ENCODE data around the gene GLRA3. TPM values are rescaled to one million over a fixed set of nuclear protein-coding genes. Genes with fewer than 3 reads are reported as not detected.
"Not testable (repeated sequence)": the region's sequence is repeated elsewhere in the genome, so short reads cannot be mapped to it uniquely, and the experiment has no call there.

Gene GLRA3
- not detected for total RNA-seq
- not detected for polyA plus RNA-seq
- total RNA-seq, result not detected

DNA sequence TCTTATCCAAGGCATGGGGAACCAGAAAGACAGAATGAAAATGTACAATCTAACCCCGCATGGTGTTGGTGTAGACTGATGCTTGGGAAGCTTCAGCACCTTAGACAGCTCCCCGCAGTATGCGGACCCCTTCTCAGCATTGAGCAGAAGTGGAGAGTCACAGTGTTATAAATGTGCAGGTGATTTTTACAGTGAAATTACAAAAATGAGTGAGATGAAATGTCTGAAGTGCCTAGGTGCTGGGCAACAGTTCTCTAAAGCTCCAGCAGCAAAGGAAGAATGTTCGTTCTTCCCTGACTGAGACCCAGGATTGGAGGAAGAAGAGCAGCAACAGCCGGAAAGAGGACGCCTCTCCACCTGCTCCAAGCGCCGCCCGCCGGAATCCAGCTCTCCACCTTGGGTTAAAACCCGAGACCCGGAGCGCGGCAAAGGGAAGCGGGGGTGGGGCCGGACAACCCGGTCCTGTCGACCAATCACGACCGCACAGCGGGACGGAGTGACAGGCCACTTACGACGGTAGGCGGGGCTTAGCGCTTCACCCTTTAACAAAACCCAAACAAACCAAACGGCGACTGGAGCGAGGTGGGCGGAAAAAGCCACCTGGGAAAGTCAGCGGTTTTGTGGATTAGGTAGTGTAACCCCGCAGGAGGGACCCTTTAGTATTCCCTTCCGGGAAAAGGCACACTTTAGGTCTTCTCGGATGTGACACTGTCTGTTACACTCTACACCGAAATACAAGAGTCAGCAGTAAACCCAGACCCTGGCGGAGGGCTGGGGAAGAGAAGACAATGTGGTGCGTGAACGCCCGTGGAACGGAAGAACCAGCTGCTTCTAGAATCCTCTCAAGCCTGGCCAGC is at the start of gene GLRA3:
TSS of gene GLRA3 (minus strand) at position 403 of the 857 bp plus-strand sequence. CDS start 436 bp downstream, outside the sequence.
- Mint-ChIP-seq H3K27ac (peak within 1 kb of the TSS in 1 of 9 donors; percentile 18), H3K36me3 (peaks cover 0 to 5% (median 0%) of the 10 kb centered on the region in 5 donors), H3K4me1 (peaks cover 0 to 7% (median 5%) of the 10 kb centered on the region in 7 donors), H3K27me3 (peaks cover 8 to 27% (median 22%) of the 10 kb centered on the region in 5 donors), H3K4me3 (peak within 1 kb of the TSS in 4 of 10 donors; percentile 1 to 54 (median 24)), H3K9me3 (peaks cover 0 to 22% (median 7%) of the 10 kb centered on the region in 11 donors)
- Histone ChIP-seq H3K27ac (ENCODE audit: low read depth, low read length) (no peak within 1 kb of the TSS), H3K9me3 (ENCODE audit: control insufficient read depth in 2 of 3, low read length in 3 of 3) (no peaks in the 10 kb centered on the region), H3K36me3 (ENCODE audit: control insufficient read depth in 2 of 3, insufficient read depth in 3 of 3, low read length in 3 of 3) (no peaks in the 10 kb centered on the region), H3K4me1 (ENCODE audit: control insufficient read depth in 2 of 2, insufficient read depth in 2 of 2, low read length in 2 of 2) (no peaks in the 10 kb centered on the region), H3K4me3 (ENCODE audit: low read length) (no peak within 1 kb of the TSS), H3K27me3 (ENCODE audit: control insufficient read depth in 2 of 2, insufficient read depth in 2 of 2, low read length in 2 of 2) (no peaks in the 10 kb centered on the region)
- intact Hi-C loops (cut with micrococcal nuclease), result no loop called here
- DNase-seq, result peak in 1 of 9 donors; percentile 22
- ChIA-PET CTCF (no interaction called here), POLR2A (no interaction called here)
- no peak for ATAC-seq

DNA sequence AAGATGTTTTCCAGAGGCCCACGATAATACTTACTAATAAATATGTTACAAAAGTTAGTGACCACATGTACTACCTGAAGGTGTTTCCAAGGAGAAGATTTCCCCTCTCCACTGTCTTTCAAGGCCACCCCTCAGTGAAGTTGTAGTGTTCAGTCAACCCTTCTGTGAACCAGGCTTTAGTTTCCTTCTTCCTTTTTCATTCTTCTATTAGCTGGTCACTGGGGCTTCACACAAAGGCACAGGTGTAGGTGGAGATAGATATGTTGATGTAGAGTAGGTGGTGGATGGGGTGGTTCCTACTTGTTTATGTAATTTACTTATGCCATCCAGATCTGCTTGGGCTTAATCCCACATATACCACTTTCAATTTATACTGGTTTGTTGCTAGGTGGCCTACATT is 45.9 kb upstream of the GLRA3 start:
- no peak overlapping the region for H3K4me3 Mint-ChIP-seq
- ChIA-PET CTCF (no interaction called here), POLR2A (no interaction called here)
- DNase-seq (no peak), ATAC-seq (no peak)
- intact Hi-C loops (cut with micrococcal nuclease), result loop anchor here in 1 of 2 donors (10.0 kb wide), 1 partner anchor 660 kb away; no protein-coding TSS in a partner anchor
- no peaks in the 10 kb centered on the region for H3K9me3 ChIP-seq (ENCODE audit: control insufficient read depth in 2 of 3, low read length in 3 of 3)
- peaks cover 0 to 12% (median 0%) of the 10 kb centered on the region in 11 donors for H3K9me3 Mint-ChIP-seq
- no peak overlapping the region for H3K4me3 ChIP-seq (ENCODE audit: low read length)
- no peaks in the 10 kb centered on the region for H3K4me1 ChIP-seq (ENCODE audit: control insufficient read depth in 2 of 2, insufficient read depth in 2 of 2, low read length in 2 of 2)
- no peaks in the 10 kb centered on the region for H3K36me3 Mint-ChIP-seq
- H3K27me3 ChIP-seq (ENCODE audit: control insufficient read depth in 2 of 2, insufficient read depth in 2 of 2, low read length in 2 of 2), result no peaks in the 10 kb centered on the region
- no peaks in the 10 kb centered on the region for H3K4me1 Mint-ChIP-seq
- H3K27me3 Mint-ChIP-seq, result no peaks in the 10 kb centered on the region
- H3K27ac Mint-ChIP-seq, result no peak overlapping the region
- H3K36me3 ChIP-seq (ENCODE audit: control insufficient read depth in 2 of 3, insufficient read depth in 3 of 3, low read length in 3 of 3), result no peaks in the 10 kb centered on the region
- no peak overlapping the region for H3K27ac ChIP-seq (ENCODE audit: low read depth, low read length)

GRCh38 chr4:174873931-174874330 is 44.9 kb upstream of the GLRA3 start:
- H3K36me3 Mint-ChIP-seq, result no peaks in the 10 kb centered on the region
- DNase-seq, result no peak
- Histone ChIP-seq H3K9me3 (ENCODE audit: control insufficient read depth in 2 of 3, low read length in 3 of 3) (no peaks in the 10 kb centered on the region), H3K27ac (ENCODE audit: low read depth, low read length) (no peak overlapping the region), H3K27me3 (ENCODE audit: control insufficient read depth in 2 of 2, insufficient read depth in 2 of 2, low read length in 2 of 2) (no peaks in the 10 kb centered on the region), H3K36me3 (ENCODE audit: control insufficient read depth in 2 of 3, insufficient read depth in 3 of 3, low read length in 3 of 3) (no peaks in the 10 kb centered on the region), H3K4me1 (ENCODE audit: control insufficient read depth in 2 of 2, insufficient read depth in 2 of 2, low read length in 2 of 2) (no peaks in the 10 kb centered on the region), H3K4me3 (ENCODE audit: low read length) (no peak overlapping the region)
- ChIA-PET CTCF (no interaction called here), POLR2A (no interaction called here)
- no peak overlapping the region for H3K4me3 Mint-ChIP-seq
- intact Hi-C loops (cut with micrococcal nuclease), result loop anchor here in 1 of 2 donors (10.0 kb wide), 1 partner anchor 661 kb away; no protein-coding TSS in a partner anchor
- no peaks in the 10 kb centered on the region for H3K4me1 Mint-ChIP-seq
- H3K27ac Mint-ChIP-seq, result no peak overlapping the region
- H3K27me3 Mint-ChIP-seq, result no peaks in the 10 kb centered on the region
- H3K9me3 Mint-ChIP-seq, result peaks cover 0 to 12% (median 0%) of the 10 kb centered on the region in 11 donors
- ATAC-seq, result no peak

GRCh38 chr4:174873146-174873545 is 44.1 kb upstream of the GLRA3 start:
- H3K27me3 Mint-ChIP-seq; DNase-seq; H3K4me3 ChIP-seq (ENCODE audit: low read length); H3K36me3 Mint-ChIP-seq; H3K4me1 Mint-ChIP-seq; H3K36me3 ChIP-seq (ENCODE audit: control insufficient read depth in 2 of 3, insufficient read depth in 3 of 3, low read length in 3 of 3); CTCF ChIA-PET; H3K4me1 ChIP-seq (ENCODE audit: control insufficient read depth in 2 of 2, insufficient read depth in 2 of 2, low read length in 2 of 2); H3K27ac Mint-ChIP-seq; ATAC-seq; H3K27me3 ChIP-seq (ENCODE audit: control insufficient read depth in 2 of 2, insufficient read depth in 2 of 2, low read length in 2 of 2); POLR2A ChIA-PET; H3K4me3 Mint-ChIP-seq; H3K27ac ChIP-seq (ENCODE audit: low read depth, low read length); H3K9me3 ChIP-seq (ENCODE audit: control insufficient read depth in 2 of 3, low read length in 3 of 3): not testable (repeated sequence)
- intact Hi-C loops (cut with micrococcal nuclease), result loop anchor here in 1 of 2 donors (10.0 kb wide), 1 partner anchor 662 kb away; no protein-coding TSS in a partner anchor
- peaks cover 0 to 18% (median 1%) of the 10 kb centered on the region in 11 donors for H3K9me3 Mint-ChIP-seq

- H3K36me3 ChIP-seq (ENCODE audit: control insufficient read depth in 2 of 3, insufficient read depth in 3 of 3, low read length in 3 of 3), result no peaks in the 10 kb centered on the region
- DNase-seq (no peak), ATAC-seq (no peak)
- H3K27me3 ChIP-seq (ENCODE audit: control insufficient read depth in 2 of 2, insufficient read depth in 2 of 2, low read length in 2 of 2), result no peaks in the 10 kb centered on the region
- no peak overlapping the region for H3K27ac Mint-ChIP-seq
- no peak overlapping the region for H3K4me3 ChIP-seq (ENCODE audit: low read length)
- no peaks in the 10 kb centered on the region for H3K4me1 Mint-ChIP-seq
- intact Hi-C loops (cut with micrococcal nuclease), result loop anchor here in 1 of 2 donors (10.0 kb wide), 1 partner anchor 663 kb away; no protein-coding TSS in a partner anchor
- no peaks in the 10 kb centered on the region for H3K9me3 ChIP-seq (ENCODE audit: control insufficient read depth in 2 of 3, low read length in 3 of 3)
- H3K4me3 Mint-ChIP-seq, result no peak overlapping the region
- no peaks in the 10 kb centered on the region for H3K4me1 ChIP-seq (ENCODE audit: control insufficient read depth in 2 of 2, insufficient read depth in 2 of 2, low read length in 2 of 2)
- CTCF ChIA-PET, result no interaction called here
- no peaks in the 10 kb centered on the region for H3K36me3 Mint-ChIP-seq
- peaks cover 0 to 17% (median 0%) of the 10 kb centered on the region in 11 donors for H3K9me3 Mint-ChIP-seq
- no peak overlapping the region for H3K27ac ChIP-seq (ENCODE audit: low read depth, low read length)
- H3K27me3 Mint-ChIP-seq, result no peaks in the 10 kb centered on the region
- POLR2A ChIA-PET, result no interaction called here
These were observed 42.4 kb upstream of the GLRA3 start for GRCh38 chr4:174871407-174871806.

GRCh38 chr4:174870311-174870710 is 41.3 kb upstream of the GLRA3 start:
- no peak overlapping the region for H3K4me3 Mint-ChIP-seq
- H3K4me1 Mint-ChIP-seq, result no peaks in the 10 kb centered on the region
- no peak overlapping the region for H3K4me3 ChIP-seq (ENCODE audit: low read length)
- peaks cover 0 to 17% (median 0%) of the 10 kb centered on the region in 11 donors for H3K9me3 Mint-ChIP-seq
- ATAC-seq (no peak), DNase-seq (no peak)
- no peaks in the 10 kb centered on the region for H3K4me1 ChIP-seq (ENCODE audit: control insufficient read depth in 2 of 2, insufficient read depth in 2 of 2, low read length in 2 of 2)
- no peaks in the 10 kb centered on the region for H3K36me3 Mint-ChIP-seq
- no peak overlapping the region for H3K27ac Mint-ChIP-seq
- ChIA-PET CTCF (no interaction called here), POLR2A (no interaction called here)
- no peak overlapping the region for H3K27ac ChIP-seq (ENCODE audit: low read depth, low read length)
- H3K27me3 ChIP-seq (ENCODE audit: control insufficient read depth in 2 of 2, insufficient read depth in 2 of 2, low read length in 2 of 2), result no peaks in the 10 kb centered on the region
- intact Hi-C loops (cut with micrococcal nuclease), result loop anchor here in 1 of 2 donors (10.0 kb wide), 1 partner anchor 664 kb away; no protein-coding TSS in a partner anchor
- H3K27me3 Mint-ChIP-seq, result no peaks in the 10 kb centered on the region
- H3K36me3 ChIP-seq (ENCODE audit: control insufficient read depth in 2 of 3, insufficient read depth in 3 of 3, low read length in 3 of 3), result no peaks in the 10 kb centered on the region
- H3K9me3 ChIP-seq (ENCODE audit: control insufficient read depth in 2 of 3, low read length in 3 of 3), result no peaks in the 10 kb centered on the region
